GM12865 (cell line): Measurements from ENCODE around the gene UST.

Source experiments
- DNase-seq: peaks from one replicate; pipeline ENCODE4 v3.0.0; 2010; ENCODE audit warnings: low read depth
- H3K4me3 ChIP-seq: 2 replicates; pipeline ENCODE4 v1.5.1; 2011; ENCODE audit warnings: mild to moderate bottlenecking, low read depth, low read length, control low read depth
- TF ChIP-seq, protein P1 (sequence below): IDR thresholded peaks from 2 replicates; pipeline ENCODE4 v1.5.1; 2011; ENCODE audit warnings: low read length, control low read depth, low read depth, inconsistent platforms; ENCODE audit not compliant: insufficient read depth; ENCODE audit errors: missing control alignments

Gene UST

DNA sequence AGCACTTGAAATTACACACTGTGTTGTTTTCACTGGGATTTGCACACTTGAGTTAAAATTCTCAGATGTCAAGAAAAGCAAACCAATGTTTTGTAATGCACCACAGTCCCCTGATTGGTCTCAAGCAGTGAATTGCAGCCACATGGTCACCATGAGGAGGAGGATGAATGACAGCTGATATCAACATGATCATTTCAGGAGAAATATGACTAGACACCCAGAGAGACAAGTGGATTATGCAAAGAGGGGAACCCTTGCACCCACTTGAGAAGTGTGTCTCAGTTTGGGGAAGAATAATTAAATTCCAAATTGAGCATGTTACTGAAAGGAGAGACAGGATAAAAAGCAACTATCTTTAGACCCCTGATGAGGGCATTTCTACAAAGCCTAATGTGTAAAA is 69.3 kb downstream of the UST start:
- TF ChIP-seq, protein P1, sequence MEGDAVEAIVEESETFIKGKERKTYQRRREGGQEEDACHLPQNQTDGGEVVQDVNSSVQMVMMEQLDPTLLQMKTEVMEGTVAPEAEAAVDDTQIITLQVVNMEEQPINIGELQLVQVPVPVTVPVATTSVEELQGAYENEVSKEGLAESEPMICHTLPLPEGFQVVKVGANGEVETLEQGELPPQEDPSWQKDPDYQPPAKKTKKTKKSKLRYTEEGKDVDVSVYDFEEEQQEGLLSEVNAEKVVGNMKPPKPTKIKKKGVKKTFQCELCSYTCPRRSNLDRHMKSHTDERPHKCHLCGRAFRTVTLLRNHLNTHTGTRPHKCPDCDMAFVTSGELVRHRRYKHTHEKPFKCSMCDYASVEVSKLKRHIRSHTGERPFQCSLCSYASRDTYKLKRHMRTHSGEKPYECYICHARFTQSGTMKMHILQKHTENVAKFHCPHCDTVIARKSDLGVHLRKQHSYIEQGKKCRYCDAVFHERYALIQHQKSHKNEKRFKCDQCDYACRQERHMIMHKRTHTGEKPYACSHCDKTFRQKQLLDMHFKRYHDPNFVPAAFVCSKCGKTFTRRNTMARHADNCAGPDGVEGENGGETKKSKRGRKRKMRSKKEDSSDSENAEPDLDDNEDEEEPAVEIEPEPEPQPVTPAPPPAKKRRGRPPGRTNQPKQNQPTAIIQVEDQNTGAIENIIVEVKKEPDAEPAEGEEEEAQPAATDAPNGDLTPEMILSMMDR: no peak
- DNase-seq: no peak
- no peak overlapping the region for H3K4me3 ChIP-seq

- TF ChIP-seq, protein P1: no peak
- DNase-seq: no peak
- no peak overlapping the region for H3K4me3 ChIP-seq
Observed at GRCh38 chr6:148817689-148818088, 70.9 kb downstream of the UST start.

- TF ChIP-seq, protein P1: no peak
- no peak for DNase-seq
- no peak overlapping the region for H3K4me3 ChIP-seq
Observed at GRCh38 chr6:148818939-148819575, 72.2 kb downstream of the UST start.

GRCh38 chr6:148819852-148820251 is 73.0 kb downstream of the UST start:
- no peak overlapping the region for H3K4me3 ChIP-seq
- no peak for DNase-seq
- TF ChIP-seq, protein P1: no peak

DNA sequence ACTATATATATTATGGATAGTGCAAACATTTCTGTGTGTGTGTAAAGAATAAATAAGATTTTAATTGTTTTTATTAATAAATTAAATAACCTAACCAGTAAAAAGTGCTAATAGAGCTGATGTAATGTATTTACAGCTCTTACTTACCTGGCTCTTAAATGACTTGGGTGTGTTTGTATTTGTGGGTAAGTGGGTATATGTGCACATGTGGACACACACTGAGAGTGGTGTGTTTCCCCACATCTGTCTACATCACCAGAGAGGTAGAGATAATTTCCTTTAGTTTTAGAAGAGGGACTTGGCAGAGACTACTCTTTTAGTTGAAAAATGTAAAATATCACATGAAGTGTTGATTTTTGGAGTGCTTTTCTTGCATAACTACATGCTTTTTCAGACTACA is 76.0 kb downstream of the UST start:
- DNase-seq: no peak
- TF ChIP-seq, protein P1: no peak
- H3K4me3 ChIP-seq: no peak overlapping the region

- TF ChIP-seq, protein P1: no peak
- H3K4me3 ChIP-seq: no peak overlapping the region
- no peak for DNase-seq
Observed at GRCh38 chr6:148824291-148824690, 77.5 kb downstream of the UST start.

- DNase-seq: no peak
- TF ChIP-seq, protein P1: no peak
- no peak overlapping the region for H3K4me3 ChIP-seq
Observed at GRCh38 chr6:148824960-148825359, 78.1 kb downstream of the UST start.
